Head of caudate nucleus (tissue), 42 donors: ENCODE measurements around the gene PPP1R13B.

Experiments used
- DNase-seq, 42 donors: peaks; one replicate each; pipeline versions ENCODE4 v3.0.0 to v3.0.0-alpha.2; 2020 to 2021; ENCODE audit warnings: mixed read lengths in 7 of 42
- intact Hi-C: fragments of 100-400 bp; cut with DNase I; formaldehyde crosslinking; loops from one replicate; pipeline ENCODE4 v1.15.0; 2022

PPP1R13B gene

GRCh38 chr14:103881268-103882201, 34.2 kb upstream of the PPP1R13B start:
- intact Hi-C loops, result no loop called here
- peak in 9 of 42 donors; percentile 13 to 33 (median 21) for DNase-seq

GRCh38 chr14:103880348-103881267, 33.2 kb upstream of the PPP1R13B start:
- peak in 36 of 42 donors; percentile 12 to 72 (median 50) for DNase-seq
- intact Hi-C loops, result no loop called here

GRCh38 chr14:103879570-103880347, 32.4 kb upstream of the PPP1R13B start:
- intact Hi-C loops, result no loop called here
- no peak for DNase-seq

GRCh38 chr14:103879118-103879569, 31.8 kb upstream of the PPP1R13B start:
- intact Hi-C loops, result no loop called here
- no peak for DNase-seq

GRCh38 chr14:103878180-103878579, 30.8 kb upstream of the PPP1R13B start:
- intact Hi-C loops, result no loop called here
- DNase-seq, result no peak

- no peak for DNase-seq
- intact Hi-C loops, result no loop called here
Observed at GRCh38 chr14:103875010-103875409, 27.6 kb upstream of the PPP1R13B start.

- intact Hi-C loops, result no loop called here
- DNase-seq, result no peak
Observed at GRCh38 chr14:103872481-103873113, 25.2 kb upstream of the PPP1R13B start.

- peak in 3 of 42 donors; percentile 11 to 14 (median 12) for DNase-seq
Observed at GRCh38 chr14:103871596-103872480, 24.5 kb upstream of the PPP1R13B start.

GRCh38 chr14:103870891-103871595, 23.7 kb upstream of the PPP1R13B start:
- no peak for DNase-seq
- intact Hi-C loops, result no loop called here

More at GRCh38 chr14:103871596-103872480, 24.5 kb upstream of the PPP1R13B start:
- intact Hi-C loops, result no loop called here

- intact Hi-C loops, result no loop called here
- no peak for DNase-seq
Observed at GRCh38 chr14:103870144-103870876, 22.9 kb upstream of the PPP1R13B start.

- intact Hi-C loops, result no loop called here
- no peak for DNase-seq
Observed at GRCh38 chr14:103869406-103870143, 22.2 kb upstream of the PPP1R13B start.

GRCh38 chr14:103868242-103868897, 21.0 kb upstream of the PPP1R13B start:
- DNase-seq, result no peak
- intact Hi-C loops, result no loop called here

- intact Hi-C loops, result no loop called here
- peak in 9 of 42 donors; percentile 20 to 61 (median 38) for DNase-seq
Observed at GRCh38 chr14:103867523-103867953, 20.2 kb upstream of the PPP1R13B start.

GRCh38 chr14:103867020-103867419, 19.6 kb upstream of the PPP1R13B start:
- no peak for DNase-seq
- intact Hi-C loops, result no loop called here

- intact Hi-C loops, result no loop called here
- no peak for DNase-seq
Observed at GRCh38 chr14:103863245-103863644, 15.9 kb upstream of the PPP1R13B start.
